Measurements from ENCODE around the gene TFEC.
"Not testable (repeated sequence)": the region's sequence is repeated elsewhere in the genome, so short reads cannot be mapped to it uniquely, and the experiment has no call there.

Gene TFEC

GRCh38 chr7:115987486-115987885, 43.1 kb downstream of the TFEC start:
- no peak for DNase-seq

GRCh38 chr7:115984105-115984504, 46.5 kb downstream of the TFEC start:
- no peak for DNase-seq

- DNase-seq: no peak
Observed at GRCh38 chr7:115980159-115980558, 50.4 kb downstream of the TFEC start.

GRCh38 chr7:115976651-115977050, 53.9 kb downstream of the TFEC start:
- no peak for DNase-seq

- no peak for DNase-seq
Observed at GRCh38 chr7:115975766-115976165, 54.8 kb downstream of the TFEC start.

- DNase-seq: no peak
Observed at GRCh38 chr7:115973406-115973805, 57.2 kb downstream of the TFEC start.

- no peak for DNase-seq
Observed at GRCh38 chr7:115971506-115971905, 59.1 kb downstream of the TFEC start.

- DNase-seq: no peak
Observed at GRCh38 chr7:115968596-115968995, 62.0 kb downstream of the TFEC start.

- DNase-seq: no peak
Observed at GRCh38 chr7:115968171-115968570, 62.4 kb downstream of the TFEC start.

GRCh38 chr7:115965796-115966475, 64.6 kb downstream of the TFEC start:
- DNase-seq: no peak

GRCh38 chr7:115965236-115965635, 65.3 kb downstream of the TFEC start:
- no peak for DNase-seq

- no peak for DNase-seq
Observed at GRCh38 chr7:115964799-115965198, 65.8 kb downstream of the TFEC start.

- DNase-seq: no peak
Observed at GRCh38 chr7:115962340-115962739, 68.2 kb downstream of the TFEC start.

GRCh38 chr7:115953592-115954255, 76.8 kb downstream of the TFEC start:
- DNase-seq: no peak

GRCh38 chr7:115952832-115953231, 77.7 kb downstream of the TFEC start:
- DNase-seq: no peak

GRCh38 chr7:115951547-115951946, 79.0 kb downstream of the TFEC start:
- DNase-seq: no peak

- no peak for DNase-seq
Observed at GRCh38 chr7:115941703-115942268, 88.8 kb downstream of the TFEC start.

GRCh38 chr7:115940460-115941060, 90.0 kb downstream of the TFEC start:
- DNase-seq: no peak

GRCh38 chr7:115937960-115938359, 92.6 kb downstream of the TFEC start:
- DNase-seq: no peak

- no peak for DNase-seq
Observed at GRCh38 chr7:115933471-115933870, 97.1 kb downstream of the TFEC start.

- DNase-seq: no peak
Observed at GRCh38 chr7:115932880-115933279, 97.7 kb downstream of the TFEC start.

- not testable (repeated sequence) for DNase-seq
Observed at GRCh38 chr7:115930184-115930583, 100.4 kb downstream of the TFEC start.

- not testable (repeated sequence) for DNase-seq
Observed at GRCh38 chr7:115929736-115930135, 100.8 kb downstream of the TFEC start.

GRCh38 chr7:115924411-115924810, 106.2 kb downstream of the TFEC start:
- no peak for DNase-seq
